ENCODE data around the gene THRB. TPM values are rescaled to one million over a fixed set of nuclear protein-coding genes. Genes with fewer than 3 reads are reported as not detected.

The THRB gene
- total and polyA plus RNA-seq, 9 of the 15 experiments (the other 6 are each of a cell fraction or from before 2014, with no cell fraction given): 1.7 to 14.9 (median 6.9) TPM

GRCh38 chr3:24510030-24510648, 15.5 kb upstream of the THRB start (continued):
- TF ChIP-seq ZNF518B (CRISPR knock-in tag; IDR thresholded peaks at IDR 0.05): no peak
- TF ChIP-seq ZFP30 (CRISPR knock-in tag; IDR thresholded peaks at IDR 0.05; ENCODE audit: borderline replicate concordance): no peak
- no peak for TF ChIP-seq SAFB2 (IDR thresholded peaks at IDR 0.05; ENCODE audit: borderline replicate concordance, low read depth, low read length, severe bottlenecking)
- no peak for TF ChIP-seq MYNN (IDR thresholded peaks at IDR 0.05)
- TF ChIP-seq MYNN (CRISPR knock-in tag; IDR thresholded peaks at IDR 0.05): no peak
- TF ChIP-seq RAD51 (IDR thresholded peaks at IDR 0.05; ENCODE audit: borderline replicate concordance, low read depth): no peak
- no peak for TF ChIP-seq MLLT1 (IDR thresholded peaks at IDR 0.05)
- TF ChIP-seq SUPT5H (IDR thresholded peaks at IDR 0.05): no peak
- peak; percentile 44; the same call in 1 of the 2 replicates for TF ChIP-seq TEAD4 (IDR thresholded peaks at IDR 0.05; ENCODE audit: low read length)
- no peak for TF ChIP-seq TEAD4 (CRISPR knock-in tag; IDR thresholded peaks at IDR 0.05; ENCODE audit: borderline replicate concordance)
- TF ChIP-seq GATA2 (CRISPR knock-in tag; IDR thresholded peaks at IDR 0.05): 0 out of 2 replicates have a peak, but pooled peaks have one; percentile 42
- no peak for TF ChIP-seq HCFC1 (IDR thresholded peaks at IDR 0.05; ENCODE audit: low read depth, low read length)
- no peak for TF ChIP-seq PHTF2 (CRISPR knock-in tag; IDR thresholded peaks at IDR 0.05)
- TF ChIP-seq POLR2H (tag; IDR thresholded peaks at IDR 0.05; ENCODE audit: low read depth): no peak
- no peak for TF ChIP-seq PHB2 (IDR thresholded peaks at IDR 0.05; ENCODE audit: low read depth)
- no peak for TF ChIP-seq ZNF224 (CRISPR knock-in tag; IDR thresholded peaks at IDR 0.05)
- TF ChIP-seq ZBTB11 (CRISPR knock-in tag; IDR thresholded peaks at IDR 0.05): peak in 1 of 3 experiments; percentile 38; a peak in 1 of 6 replicates
- peak; percentile 61; the same call in 1 of the 2 replicates for TF ChIP-seq EP300 (IDR thresholded peaks at IDR 0.05; ENCODE audit: low read length)
- TF ChIP-seq ADNP (tag; IDR thresholded peaks at IDR 0.05): no peak
- TF ChIP-seq ZNF212 (CRISPR knock-in tag; IDR thresholded peaks at IDR 0.05): no peak
- TF ChIP-seq TCF15 (CRISPR knock-in tag; IDR thresholded peaks at IDR 0.05): no peak

Data from K562 (cell line).